GM18870 (cell line): Measurements from ENCODE around the gene C10orf88.
"Not testable (repeated sequence)": the region's sequence is repeated elsewhere in the genome, so short reads cannot be mapped to it uniquely, and the experiment has no call there.

Experiments used
- ATAC-seq: cut with Tn5 transposase; IDR thresholded peaks from one replicate; pipeline ENCODE4 v1.9.1; 2021; ENCODE audit warnings: moderate library complexity; ENCODE audit not compliant: unreplicated experiment

C10orf88 gene

DNA sequence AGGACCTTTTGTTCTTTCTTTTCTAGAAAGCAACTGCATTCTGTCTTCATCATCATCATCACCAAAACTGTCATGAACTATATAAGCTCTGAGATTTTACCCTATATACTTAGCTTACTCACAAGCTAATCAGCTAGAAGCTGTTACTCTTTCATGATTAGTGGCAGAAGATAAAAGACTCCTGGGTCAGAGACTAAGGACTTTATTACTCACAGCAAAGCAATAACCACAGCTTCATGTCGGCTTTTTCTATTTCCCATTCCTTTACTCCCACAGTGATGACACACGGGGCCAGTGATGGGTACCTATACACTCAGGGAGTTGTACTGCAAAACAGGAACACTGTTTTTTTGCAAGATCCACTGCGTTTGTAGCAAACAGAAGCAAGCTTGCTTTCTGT is 8.4 kb upstream of the C10orf88 start:
- ATAC-seq: no peak

DNA sequence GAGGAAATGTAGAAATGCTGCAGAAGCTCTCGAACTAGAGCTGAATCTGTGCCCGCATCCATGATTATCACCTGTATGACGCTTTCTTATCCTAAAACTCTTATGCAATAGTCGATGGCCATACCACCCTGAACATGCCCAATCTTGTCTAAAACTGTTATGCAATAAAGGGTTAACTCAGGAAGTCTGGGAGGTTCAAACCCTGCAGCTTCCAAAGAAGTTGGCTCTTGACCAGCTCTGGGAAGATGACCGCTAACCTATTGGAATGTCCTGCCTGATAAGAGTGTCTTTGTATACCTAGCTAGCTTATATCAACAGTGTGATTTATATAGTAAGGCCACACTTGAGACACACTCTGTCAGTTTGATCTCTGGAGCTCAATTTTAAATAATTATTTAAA is 3.4 kb upstream of the C10orf88 start:
- no peak for ATAC-seq

DNA sequence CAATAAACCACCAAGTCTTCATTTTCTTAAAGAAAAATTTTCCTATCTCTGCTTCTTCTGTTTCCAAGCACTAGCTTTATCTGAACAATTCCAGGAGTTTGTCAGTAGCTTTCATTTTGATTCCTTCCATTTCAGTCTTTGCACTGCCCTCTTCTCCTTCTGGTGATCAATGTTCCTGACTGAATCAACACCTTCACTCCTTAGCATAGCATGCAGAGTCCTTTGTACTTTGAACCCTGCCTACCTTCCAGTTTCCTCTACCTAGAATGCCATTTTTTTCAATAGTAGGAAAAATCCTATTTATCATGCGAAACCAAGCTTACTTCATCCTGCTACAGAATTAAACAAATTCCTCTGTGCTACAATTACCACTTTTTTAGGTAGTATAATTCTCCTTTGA is 1.9 kb upstream of the C10orf88 start:
- no peak for ATAC-seq

DNA sequence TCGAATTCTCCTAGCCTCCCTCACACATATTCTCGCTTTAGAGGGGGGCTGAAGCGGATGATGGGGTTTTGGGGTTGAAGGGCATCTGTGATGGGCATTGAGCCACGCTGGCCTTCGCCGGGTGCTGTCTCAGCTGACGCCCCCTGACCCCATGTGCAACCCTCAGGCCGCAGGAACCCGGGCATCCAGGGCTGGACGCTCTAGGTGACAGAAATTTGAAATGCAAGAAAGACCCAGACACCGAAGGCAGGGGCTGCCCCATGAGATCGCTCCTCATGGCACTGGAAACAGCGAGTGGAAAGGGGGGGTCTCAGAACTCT is 664 bp upstream of the C10orf88 start:
- no peak for ATAC-seq

DNA sequence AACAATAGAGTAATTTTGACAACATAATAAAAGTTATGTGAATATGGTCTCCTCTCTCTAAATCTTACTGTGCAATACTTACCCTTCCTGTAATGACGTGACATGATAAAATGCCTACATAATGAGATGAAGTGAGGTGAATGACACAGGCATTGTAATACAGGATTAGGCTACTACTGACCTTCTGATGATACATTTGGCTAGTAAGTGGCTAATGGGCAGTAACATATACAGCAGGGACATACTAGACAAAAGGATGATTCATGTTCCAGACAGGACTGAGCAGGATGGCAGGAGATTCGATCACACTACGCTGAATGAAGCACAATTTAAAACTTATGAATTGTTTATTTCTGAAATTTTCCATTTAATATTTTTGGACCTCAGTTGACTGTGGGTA is 4.7 kb downstream of the C10orf88 start:
- ATAC-seq: no peak

DNA sequence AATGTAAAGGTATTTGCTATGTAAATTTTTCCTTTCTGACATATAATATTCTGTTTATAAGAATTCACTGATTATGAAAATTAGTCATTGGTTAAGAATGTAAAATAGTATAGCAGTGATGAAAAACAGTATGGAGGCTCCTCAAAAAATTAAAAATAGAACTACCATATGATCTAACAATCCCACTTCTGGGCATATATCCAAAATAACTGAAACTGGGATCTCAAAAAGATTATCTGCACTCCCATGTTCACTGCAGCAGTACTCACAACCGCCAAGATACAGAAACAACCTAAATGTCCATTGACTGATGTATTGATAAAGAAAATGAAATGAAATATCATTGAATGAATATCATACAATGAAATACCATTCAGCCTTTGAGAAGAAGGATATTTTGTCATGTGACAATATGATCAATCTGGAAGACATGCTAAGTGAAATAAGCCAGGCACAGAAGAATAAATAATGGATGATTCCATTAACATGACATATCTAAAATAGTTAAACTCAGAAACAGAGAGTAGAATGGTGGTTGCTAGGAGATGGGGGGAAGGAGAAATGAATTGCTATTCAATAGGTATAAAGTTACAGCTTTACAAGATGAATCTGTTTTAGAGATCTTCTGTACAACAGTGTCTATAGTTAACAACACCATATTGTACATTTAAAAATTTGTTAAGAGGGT is 14.0 kb downstream of the C10orf88 start:
- ATAC-seq: no peak

DNA sequence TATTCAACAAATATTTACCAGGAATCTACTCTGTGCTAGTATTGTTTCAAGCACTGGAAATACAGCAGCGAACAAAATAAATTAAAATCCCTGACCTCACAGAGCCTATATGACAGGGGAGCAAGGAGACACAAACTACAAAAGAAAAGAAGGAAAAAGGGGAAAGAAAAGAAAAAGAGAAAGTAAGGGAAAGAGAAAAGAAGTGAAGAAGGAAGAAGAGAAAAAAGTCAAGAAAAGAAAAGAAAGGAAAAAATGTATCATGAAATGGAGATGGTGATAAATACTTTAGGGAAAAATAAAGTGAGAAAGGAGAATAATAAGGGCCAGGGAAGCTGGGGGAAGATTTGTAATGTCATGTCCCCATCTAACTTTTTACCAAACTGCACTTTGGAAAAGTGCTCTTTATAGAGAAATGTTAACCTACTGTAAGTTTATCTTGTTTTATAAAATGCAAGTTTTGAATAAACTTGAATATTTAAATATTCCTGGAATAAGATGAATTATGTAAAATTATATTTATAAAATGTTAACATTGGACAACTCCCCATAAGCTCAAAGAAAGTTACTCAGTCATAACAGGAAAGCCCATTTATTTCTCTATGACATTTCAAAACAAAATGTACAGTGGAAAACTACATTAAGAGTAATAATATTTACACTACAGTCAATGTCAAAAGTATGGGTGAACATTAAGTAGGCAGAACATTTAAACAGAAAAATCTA is 14.7 kb downstream of the C10orf88 start:
- ATAC-seq: no peak

DNA sequence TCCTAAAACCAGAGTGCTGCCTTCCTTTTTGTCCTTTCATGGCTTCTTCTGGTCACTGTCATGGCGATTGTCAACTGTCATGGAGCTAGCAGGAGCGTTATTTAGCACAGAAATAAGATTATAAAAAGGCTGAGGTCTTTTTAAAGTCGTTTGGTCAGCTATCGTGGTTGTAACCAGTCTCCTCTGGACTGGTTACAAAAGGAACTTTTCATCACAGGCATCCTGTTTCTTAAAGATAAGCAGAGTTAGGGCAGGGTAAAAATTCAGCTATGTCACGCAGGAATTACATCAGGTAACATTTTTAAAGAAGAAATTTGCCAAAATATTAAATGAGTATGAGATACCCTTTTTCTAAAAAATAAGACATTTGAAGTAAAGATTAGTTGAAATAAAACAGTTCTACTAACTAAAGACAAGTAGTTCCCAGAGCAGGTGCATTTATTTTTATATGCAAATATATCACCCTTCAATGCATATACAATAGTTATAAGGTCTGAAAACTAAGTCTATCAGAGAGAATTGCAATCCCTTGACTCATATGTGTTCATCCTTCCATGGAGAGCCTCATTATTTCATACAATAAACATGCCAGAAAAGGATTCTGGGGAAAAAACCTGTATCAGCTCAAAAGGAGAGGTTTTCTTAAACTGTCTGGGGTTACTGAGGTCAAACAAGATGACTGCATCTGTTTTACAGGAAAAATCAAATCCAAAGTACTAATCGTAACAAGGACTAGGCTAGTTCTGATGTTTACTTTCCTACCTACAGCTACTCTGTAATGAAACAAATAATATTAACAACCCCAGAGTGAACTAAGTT is 22.7 kb downstream of the C10orf88 start:
- no peak for ATAC-seq

DNA sequence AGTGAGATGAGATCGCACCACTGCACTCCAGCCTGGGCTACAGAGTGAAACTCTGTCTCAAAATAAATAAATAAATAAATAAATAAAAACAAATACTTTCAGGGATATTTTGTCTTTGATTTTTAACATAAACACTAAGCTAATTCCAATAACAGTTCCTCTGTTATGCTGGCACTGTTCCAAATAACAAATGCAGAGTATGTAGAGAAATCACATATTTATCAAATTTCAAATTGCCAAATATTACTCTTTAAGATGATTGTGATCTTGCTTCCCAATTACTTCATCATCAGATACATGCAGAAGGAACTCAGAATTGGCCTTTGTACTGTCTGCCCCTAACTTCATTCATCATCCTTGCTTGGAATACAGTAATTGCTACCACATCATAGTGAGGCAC is 23.9 kb downstream of the C10orf88 start:
- no peak for ATAC-seq

DNA sequence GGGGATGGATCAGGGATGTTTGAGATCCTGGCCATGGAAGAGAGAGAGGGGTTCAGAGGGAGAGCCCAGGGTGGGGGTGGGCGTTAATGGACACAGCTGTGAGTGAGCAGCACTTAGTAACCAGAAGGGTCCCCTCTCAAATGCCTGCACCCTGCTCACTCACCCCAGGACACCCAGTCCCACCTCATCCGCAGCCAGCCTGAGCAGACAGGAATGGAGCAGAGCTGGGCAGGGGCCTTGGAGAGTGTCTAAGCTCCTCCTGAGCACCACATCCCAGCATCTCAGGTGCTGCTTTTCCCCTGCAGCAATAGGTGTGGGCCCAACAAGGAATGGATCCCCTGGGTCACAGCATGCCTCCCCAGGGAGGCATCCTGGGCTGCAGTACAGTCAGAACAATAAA is 38.3 kb downstream of the C10orf88 start:
- ATAC-seq: no peak

DNA sequence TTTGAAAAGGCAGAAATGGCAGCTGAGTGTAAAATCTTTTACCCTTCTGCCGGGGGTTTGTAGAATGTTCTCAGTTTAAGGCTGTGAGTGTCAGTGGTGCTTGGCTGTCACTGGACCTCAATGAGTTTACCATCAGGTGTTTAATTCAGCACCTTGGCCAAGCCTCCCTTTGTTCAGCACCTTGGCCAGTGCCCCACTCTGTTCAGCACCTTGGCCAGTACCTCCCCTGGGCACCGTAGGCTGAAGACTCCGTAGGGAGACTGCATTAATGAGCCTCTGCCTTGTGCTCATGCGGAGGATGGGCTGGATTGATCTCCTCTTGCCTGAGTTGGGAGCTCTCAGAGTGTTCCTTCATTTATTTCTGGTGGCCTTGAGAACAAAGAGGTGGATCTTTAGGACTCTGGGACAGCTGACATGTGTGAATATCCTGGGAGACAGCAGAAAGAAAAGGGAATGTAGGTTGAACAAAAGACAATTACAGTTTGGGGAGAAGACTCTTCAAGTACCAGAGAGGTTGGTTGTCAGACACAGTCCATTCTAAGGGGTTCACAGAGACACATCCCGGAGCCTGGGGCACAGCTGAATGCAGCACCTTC is 42.0 kb downstream of the C10orf88 start:
- ATAC-seq: no peak

DNA sequence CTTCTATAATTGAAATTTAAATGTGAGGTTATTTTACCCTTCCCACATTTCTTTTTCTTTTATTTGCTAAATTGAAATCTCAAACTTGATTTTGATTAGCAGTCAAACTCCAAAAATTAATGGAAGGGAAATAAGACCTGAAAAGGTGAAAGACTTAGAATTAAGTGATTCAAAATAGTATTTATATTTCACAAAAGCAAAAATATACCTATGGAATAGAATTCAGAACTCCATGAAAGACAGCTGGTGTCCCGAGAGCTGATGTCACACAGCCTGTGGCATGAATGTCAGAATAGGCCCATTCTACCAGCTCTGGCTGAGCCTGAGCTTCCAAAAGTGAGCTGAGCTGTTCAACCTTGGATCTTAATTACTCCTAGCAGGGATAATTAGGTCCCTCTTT is 43.7 kb downstream of the C10orf88 start, which contains the start of gene FAM24A:
Gene FAM24A, plus strand, starts transcription at position 301 of the 400 bp plus-strand sequence. CDS start 1,025 bp downstream, outside the sequence.
- no peak for ATAC-seq

DNA sequence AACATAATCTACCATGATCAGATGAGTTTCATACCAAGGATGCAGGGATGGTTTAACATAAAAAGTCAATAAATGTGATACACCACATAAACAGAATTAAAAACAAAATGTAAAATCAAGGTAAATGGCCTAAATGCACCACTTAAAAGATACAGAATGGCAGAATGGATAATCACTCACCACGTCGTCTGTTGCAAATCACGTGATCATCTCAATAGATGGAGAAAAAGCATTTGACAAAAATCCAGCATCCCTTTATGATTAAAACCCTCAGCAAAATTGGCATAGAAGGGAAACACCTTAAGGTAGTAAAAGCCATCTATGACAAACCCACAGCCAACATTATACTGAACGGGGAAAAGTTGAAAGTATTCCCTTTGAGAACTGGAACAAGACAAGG is 50.2 kb downstream of the C10orf88 start:
- ATAC-seq: not testable (repeated sequence)

DNA sequence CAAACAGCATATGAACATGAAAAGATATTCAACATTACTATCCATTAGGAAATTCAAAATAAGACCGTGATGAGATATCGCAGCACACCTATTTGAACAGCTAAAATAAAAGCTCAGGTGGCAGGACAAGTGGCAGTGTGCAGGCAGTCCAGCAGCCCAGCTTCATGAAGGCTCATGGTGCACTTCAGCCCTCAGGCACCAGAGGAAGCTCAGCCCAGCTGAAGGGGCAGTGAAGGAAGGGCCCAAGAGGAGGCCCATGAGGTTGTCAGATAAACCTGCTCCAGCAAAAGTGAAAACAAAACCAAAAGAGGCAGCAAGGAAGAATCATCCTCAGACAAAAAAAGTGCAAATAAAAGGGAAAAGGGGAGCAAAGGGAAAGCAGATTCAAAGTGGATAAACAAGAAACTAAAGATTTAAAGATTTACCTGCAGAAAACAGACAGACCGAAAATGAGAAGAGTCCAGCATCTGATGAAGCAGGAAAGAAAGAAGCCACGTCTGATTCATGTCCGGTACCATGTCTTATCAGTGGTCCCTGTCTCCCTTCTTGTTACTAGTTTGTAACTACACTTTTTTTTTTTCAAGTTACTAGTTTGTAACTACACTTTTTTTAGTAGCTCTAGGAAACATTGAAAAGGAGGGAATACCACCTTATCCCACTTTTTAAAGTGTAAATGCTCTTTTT is 59.6 kb downstream of the C10orf88 start:
- no peak for ATAC-seq

DNA sequence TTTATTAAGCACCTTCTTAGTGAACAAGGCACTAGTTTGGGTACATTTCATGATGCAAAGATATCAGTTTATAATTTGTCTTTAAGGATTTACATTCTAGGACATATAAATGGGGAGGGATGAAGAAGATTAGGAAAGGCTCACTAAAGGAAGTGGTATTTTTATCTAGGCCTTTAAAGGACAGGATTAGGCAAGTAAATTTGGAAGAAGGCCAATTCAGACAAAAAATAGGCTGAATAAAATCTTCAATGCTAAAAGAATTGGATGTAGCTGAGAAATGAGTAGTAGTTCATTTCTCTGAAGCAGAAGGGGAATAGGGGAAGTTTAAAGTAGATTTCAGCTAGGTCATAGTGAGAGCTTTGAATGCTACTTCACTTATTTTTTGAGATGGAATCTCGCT is 69.9 kb downstream of the C10orf88 start:
- no peak for ATAC-seq

DNA sequence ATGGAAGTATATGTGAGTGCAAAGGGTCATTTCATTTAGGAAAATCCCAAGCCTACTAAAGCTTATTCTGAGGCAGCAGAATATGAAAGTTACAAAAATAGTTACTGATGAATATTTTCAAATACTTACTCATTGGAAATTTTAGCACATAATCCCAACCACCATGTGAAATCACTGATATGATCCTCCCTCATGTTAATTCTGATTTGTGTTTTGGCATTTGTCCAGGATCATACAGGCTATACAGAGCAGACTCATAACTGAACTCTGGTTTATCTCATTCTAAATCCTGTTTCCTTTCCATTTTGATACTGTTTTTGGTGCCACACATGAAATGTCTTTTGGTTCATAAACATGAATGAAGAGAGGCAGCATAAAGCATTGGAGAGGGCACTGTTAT is 71.3 kb downstream of the C10orf88 start:
- ATAC-seq: no peak
